K562 (cell line): Measurements from ENCODE around the gene MYO1A. TPM values are rescaled to one million over a fixed set of nuclear protein-coding genes. Genes with fewer than 3 reads are reported as not detected.

ENCODE experiments used
- ATAC-seq: fragments of 200-7000 bp; cut with Tn5 transposase; 3 replicates; pipeline ENCODE4 v1.9.1; 2020; ENCODE audit warnings: moderate library complexity
- BruUV-seq: library from RNA; stranded (reverse); fragments of 400-500 nt; replicated peaks from 2 replicates; lab custom pipeline; 2021; lab: Mats Ljungman, UMichigan
- CTCF ChIA-PET: fragments of 300-600 bp; formaldehyde crosslinking; extraction: SDS; loops from one replicate; lab custom pipeline; 2021; ENCODE audit warnings: low intra/inter-chr PET ratio; lab: Yijun Ruan, JAX
- POLR2A ChIA-PET: fragments of 300-600, 350-650 bp; sonication (Branson Sonifier 250); formaldehyde crosslinking; extraction: SDS; loops from one replicate; lab custom pipeline; 2021; ENCODE audit warnings: antibody characterized with exemption, inconsistent platforms; lab: Yijun Ruan, JAX
- DNase-seq, 4 experiments: peaks; one replicate each; pipeline versions ENCODE4 v3.0.0 to v3.0.0-alpha.2; 2011 to 2018; ENCODE audit warnings: low spot score in 3 of 4, mixed read lengths in 3 of 4; ENCODE audit errors: extremely low read depth in 1 of 4
- FAIRE-seq: peaks from 2 replicates; lab custom pipeline; 2011; peaks lifted over from hg19 to GRCh38; lab: Jason Lieb, UNC
- H2AFZ ChIP-seq: 2 replicates; pipeline ENCODE4 v1.6.0; 2011; ENCODE audit warnings: low read depth, low read length, control low read depth, inconsistent platforms
- H3K27ac ChIP-seq: fragments of 200-600 bp; 3 replicates; pipeline ENCODE4 v1.8.0; 2011; ENCODE audit warnings: low read depth, mild to moderate bottlenecking, control low read depth, inconsistent platforms, low read length, moderate library complexity, mixed read lengths; ENCODE audit errors: extremely low read depth
- H3K27me3 ChIP-seq, 2 experiments: fragments of 300-600 bp in 1 of 2; 2 replicates in 1 of 2; 3 replicates in 1 of 2; pipeline versions ENCODE4 v1.6.0 to v1.8.0; 2011; ENCODE audit warnings: inconsistent platforms in 2 of 2, low read length in 2 of 2, mild to moderate bottlenecking in 1 of 2, mixed read lengths in 1 of 2, moderate library complexity in 1 of 2; ENCODE audit not compliant: control insufficient read depth in 2 of 2, insufficient read depth in 2 of 2
- H3K36me3 ChIP-seq: fragments of 300-600 bp; 3 replicates; pipeline ENCODE4 v1.8.0; 2011; ENCODE audit warnings: mild to moderate bottlenecking, low read length, inconsistent platforms; ENCODE audit not compliant: control insufficient read depth, insufficient read depth
- H3K4me1 ChIP-seq, 2 experiments: fragments of 200-600 bp in 1 of 2; replicated peaks in 1 of 2; 2 replicates in 1 of 2; 3 replicates in 1 of 2; pipeline versions ENCODE4 v1.5.1 to v1.8.0; 2011; ENCODE audit warnings: inconsistent platforms in 2 of 2, low read length in 2 of 2, mild to moderate bottlenecking in 1 of 2, mixed read lengths in 1 of 2, moderate library complexity in 1 of 2; ENCODE audit not compliant: control insufficient read depth in 2 of 2, insufficient read depth in 2 of 2
- H3K4me2 ChIP-seq: 2 replicates; pipeline ENCODE4 v1.6.1; 2011; ENCODE audit warnings: low read length, control low read depth, inconsistent platforms, mixed read lengths; ENCODE audit not compliant: insufficient read depth
- H3K4me3 ChIP-seq: fragments of 200-600 bp; sonication (generic), shearing (Covaris generic); 2 replicates; pipeline ENCODE4 v1.5.1; 2016; ENCODE audit warnings: control low read depth, inconsistent platforms
- H3K79me2 ChIP-seq: fragments of 200-600 bp; 3 replicates; pipeline ENCODE4 v1.8.0; 2011; ENCODE audit warnings: low read length, inconsistent platforms; ENCODE audit not compliant: control insufficient read depth, insufficient read depth
- H3K9ac ChIP-seq, 2 experiments: 2 replicates each; pipeline versions ENCODE4 v1.6.0 to v1.6.1; 2011; ENCODE audit warnings: low read depth in 2 of 2, low read length in 2 of 2, control low read depth in 1 of 2, inconsistent platforms in 1 of 2, mild to moderate bottlenecking in 1 of 2, mixed read lengths in 1 of 2; ENCODE audit not compliant: insufficient read depth in 1 of 2
- H3K9me1 ChIP-seq: one replicate; pipeline ENCODE4 v1.6.0; 2011; ENCODE audit warnings: inconsistent platforms, mild to moderate bottlenecking, low read length, moderate library complexity; ENCODE audit not compliant: control insufficient read depth, insufficient read depth
- H3K9me3 ChIP-seq: replicated peaks from 2 replicates; pipeline ENCODE4 v1.5.1; 2011; ENCODE audit warnings: low read depth, low read length, inconsistent platforms; ENCODE audit not compliant: control insufficient read depth, insufficient read depth
- H4K20me1 ChIP-seq: replicated peaks from 2 replicates; pipeline ENCODE4 v1.6.1; 2011; ENCODE audit warnings: low read length, inconsistent platforms, mixed read lengths; ENCODE audit not compliant: control insufficient read depth, insufficient read depth
- SMAD3 ChIP-seq: fragments of 450-650 bp; formaldehyde crosslinking; conservative IDR thresholded peaks from 2 replicates; pipeline ENCODE4 v1.4.0; 2020; ENCODE audit warnings: mild to moderate bottlenecking
- U2AF2 ChIP-seq: fragments of 200-400 bp; formaldehyde crosslinking; optimal IDR thresholded peaks from 2 replicates; pipeline ENCODE3; 2017; ENCODE audit warnings: low read depth, mild to moderate bottlenecking, low read length
- WGBS: fragments of 100-300 bp; shearing (Covaris generic); methylation state at CpG from one replicate; pipeline ENCODE4 v1.1.6; 2016; ENCODE audit warnings: low coverage, mixed read lengths; ENCODE audit not compliant: insufficient coverage; ENCODE audit errors: missing lambda C conversion rate; 5-methylcytosine and 5-hydroxymethylcytosine counted together
- in situ Hi-C: fragments of 300-500 bp; cut with MboI; formaldehyde crosslinking; loops from 4 replicates; pipeline ENCODE4 v1.15.0; 2018; ENCODE audit warnings: inconsistent platforms, mixed read lengths
- intact Hi-C: fragments of 100-400 bp; cut with micrococcal nuclease; formaldehyde crosslinking; loops from 2 replicates; pipeline ENCODE4 v1.14.2; 2022
- polyA plus RNA-seq, 8 experiments: library from polyadenylated mRNA; depleted of rRNA in 4 of 8; stranded (reverse) in 5 of 8; unstranded in 3 of 8; fragments of >200 nt; fragmentation: Nextera tagmentation in 2 of 8; fragmentation: Illumina TruSeq in 1 of 8; extraction: Ambion mirVana in 2 of 8; extraction: Trizol in 1 of 8; gene quantifications; 2 replicates each; pipeline versions ENCODE4 v1.2.1 to v1.2.3, GENCODE V29; 2011 to 2014; ENCODE audit warnings: inconsistent platforms in 1 of 8, missing spikeins in 1 of 8
- total RNA-seq, 7 experiments: library from RNA; depleted of rRNA in 6 of 7; stranded (reverse); fragments of >200 nt in 6 of 7; fragmentation: Illumina TruSeq in 2 of 7; extraction: Trizol in 2 of 7; gene quantifications; 2 replicates each; pipeline versions ENCODE4 v1.2.1 to v1.2.3, GENCODE V29; 2011 to 2021; ENCODE audit warnings: low replicate concordance in 1 of 7

Gene MYO1A
- total and polyA plus RNA-seq, 9 of the 15 experiments (the other 6 are each of a cell fraction or from before 2014, with no cell fraction given): 0.03 to 0.29 (median 0.14) TPM; not detected in 2

DNA sequence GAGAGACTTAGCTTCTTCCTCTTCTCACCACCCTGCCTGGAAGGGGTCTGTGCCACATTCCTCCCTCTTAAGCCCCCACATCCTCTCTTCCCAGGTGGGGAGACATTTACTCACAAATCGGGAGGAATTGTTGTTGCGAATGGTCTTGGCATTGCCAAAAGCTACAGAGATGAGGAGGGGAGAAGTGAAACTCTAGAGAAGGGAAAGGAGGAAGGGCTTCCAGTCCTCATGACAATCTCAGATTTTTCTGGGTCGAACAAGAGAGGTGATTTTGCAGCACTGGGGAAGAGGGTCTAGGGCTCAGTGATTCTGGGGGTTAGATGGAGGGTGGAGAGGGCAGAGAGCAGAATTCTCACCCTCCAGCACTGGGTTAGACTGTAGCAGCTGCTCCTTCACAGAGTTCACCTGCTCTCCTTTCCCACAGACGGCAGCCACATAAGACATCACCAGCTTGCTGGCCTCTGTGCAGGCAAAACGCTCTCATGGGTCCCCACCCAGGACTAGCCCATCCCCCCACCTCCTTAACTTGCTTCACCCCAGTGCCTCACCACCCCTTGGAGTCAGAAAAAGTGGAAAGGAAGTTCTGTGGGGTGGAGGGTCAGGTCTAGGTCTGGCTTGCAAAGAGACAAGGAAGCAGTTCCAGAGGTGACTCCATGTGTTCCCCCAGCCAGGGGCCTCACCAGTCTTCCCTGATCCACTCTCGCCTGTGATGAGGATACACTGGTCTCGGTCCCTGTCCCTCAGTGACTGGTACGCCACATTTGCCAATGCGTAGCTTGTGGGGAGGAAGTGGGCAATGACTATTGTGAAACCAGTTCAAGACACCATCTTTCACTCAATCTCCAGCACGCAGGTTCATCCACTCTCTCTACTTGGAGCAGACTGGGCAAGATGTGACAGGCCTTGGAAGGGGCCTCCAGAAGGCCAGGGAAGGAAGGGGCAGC, 2.7 kb downstream of the MYO1A start:
- Histone ChIP-seq H3K4me3 (no peak overlapping the region), H3K27ac (no peak overlapping the region), H3K79me2 (no peaks in the 10 kb centered on the region), H3K4me2 (no peak overlapping the region)
- TF ChIP-seq SMAD3 (no peak), U2AF2 (no peak)
- TF ChIP-seq, all 486 proteins: peak for 0
- ATAC-seq: no peak
- FAIRE-seq: no peak
- POLR2A ChIA-PET: interaction anchor here (0.7 to 4.9 kb wide), 6 partner anchors 12 to 231 kb away, joined by 3 to 18 read pairs (median 3); partner anchors contain the start of gene TAC3
- CTCF ChIA-PET: no interaction called here
- no peak overlapping the region for H3K9ac ChIP-seq
- in situ Hi-C loops (no loop called here), intact Hi-C loops (no loop called here)
- H4K20me1 ChIP-seq: no peaks in the 10 kb centered on the region; the same call in 1 of the 2 replicates
- H3K9me3 ChIP-seq: no peaks in the 10 kb centered on the region
- DNase-seq: no peak
- H3K4me1 ChIP-seq: peaks cover 0 to 3% of the 10 kb centered on the region in 2 experiments; a peak in 1 of 5 replicates
- 8% methylated on average over 10 of the region's 10 CpGs for WGBS
- H3K9me1 ChIP-seq: no peaks in the 10 kb centered on the region
- BruUV-seq: no TSS peak
- peaks cover 15 to 16% of the 10 kb centered on the region in 2 experiments; a peak in 4 of 5 replicates for H3K27me3 ChIP-seq
- H3K36me3 ChIP-seq: no peaks in the 10 kb centered on the region
- no peak overlapping the region for H2AFZ ChIP-seq
